ENCODE data around the gene MRTFA. TPM values are rescaled to one million over a fixed set of nuclear protein-coding genes. Genes with fewer than 3 reads are reported as not detected.

Gene MRTFA
- polyA plus RNA-seq, 2 of the 4 experiments (the other 2 are of a cell fraction) = 6.8 to 48.3 TPM

- FAIRE-seq (no peak), DNase-seq (ENCODE audit: low read depth in 1 of 2, low spot score in 1 of 2) (no peak), ATAC-seq (no peak)
- Histone ChIP-seq H3K9me3 (no peaks in the 10 kb centered on the region), H3K4me3 (no peak overlapping the region), H3K4me1 (no peaks in the 10 kb centered on the region), H3K27ac (no peak overlapping the region), H3K4me2 (no peak overlapping the region)
- TF ChIP-seq FOXS1 (CRISPR knock-in tag; IDR thresholded peaks at IDR 0.05) (no peak), RARB (CRISPR knock-in tag; IDR thresholded peaks at IDR 0.05) (no peak), CBX8 (IDR thresholded peaks at IDR 0.05) (no peak), ZSCAN20 (CRISPR knock-in tag; IDR thresholded peaks at IDR 0.05) (no peak), EHMT2 (IDR thresholded peaks at IDR 0.05; ENCODE audit: low read depth) (no peak), HES2 (IDR thresholded peaks at IDR 0.05) (no peak), CTCF (IDR thresholded peaks at IDR 0.05) (no peak)
- POLR2A ChIA-PET = no interaction called here
- CTCF ChIA-PET = interaction anchor here (2.1 kb wide), 1 partner anchor 21 kb away, joined by 10 read pairs; no protein-coding TSS in a partner anchor
- 95% methylated on average over 7 of the region's 7 CpGs for WGBS (ENCODE audit: missing lambda C conversion rate)
Observed at GRCh38 chr22:40661671-40662070, 25.2 kb upstream of the MRTFA start.

- TF ChIP-seq ELK1 (IDR thresholded peaks at IDR 0.05; ENCODE audit: low read depth, low read length) (no peak), ZNF302 (CRISPR knock-in tag; IDR thresholded peaks at IDR 0.05) (no peak), FOSL2 (IDR thresholded peaks at IDR 0.05) (no peak), FOSL2 (CRISPR knock-in tag; IDR thresholded peaks at IDR 0.05) (no peak), ZC3H11A (IDR thresholded peaks at IDR 0.05) (no peak), TP53 (CRISPR knock-in tag; IDR thresholded peaks at IDR 0.05) (no peak), HES2 (IDR thresholded peaks at IDR 0.05) (no peak), HDAC2 (IDR thresholded peaks at IDR 0.05) (no peak), POLR2A (IDR thresholded peaks at IDR 0.05; ENCODE audit: low read length) (no peak), CHD4 (IDR thresholded peaks at IDR 0.05; ENCODE audit: borderline replicate concordance) (no peak), ZSCAN20 (CRISPR knock-in tag; IDR thresholded peaks at IDR 0.05) (no peak), KDM1A (IDR thresholded peaks at IDR 0.05; ENCODE audit: low read depth) (no peak), GATA3 (IDR thresholded peaks at IDR 0.05; ENCODE audit: borderline replicate concordance) (no peak), FOSB (CRISPR knock-in tag; IDR thresholded peaks at IDR 0.05) (no peak), MAZ (IDR thresholded peaks at IDR 0.05; ENCODE audit: borderline replicate concordance, low read depth, low read length) (no peak), RFX5 (IDR thresholded peaks at IDR 0.05) (no peak), HOXB13 (CRISPR knock-in tag; IDR thresholded peaks at IDR 0.05; ENCODE audit: low read depth) (no peak), CBX2 (IDR thresholded peaks at IDR 0.05; ENCODE audit: borderline replicate concordance, low read depth) (no peak)
- TF ChIP-seq, protein P1, sequence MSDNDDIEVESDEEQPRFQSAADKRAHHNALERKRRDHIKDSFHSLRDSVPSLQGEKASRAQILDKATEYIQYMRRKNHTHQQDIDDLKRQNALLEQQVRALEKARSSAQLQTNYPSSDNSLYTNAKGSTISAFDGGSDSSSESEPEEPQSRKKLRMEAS (IDR thresholded peaks at IDR 0.05) = no peak
- no peak for ATAC-seq
- H3K4me2 ChIP-seq = no peak overlapping the region
- ChIA-PET CTCF (no interaction called here), POLR2A (no interaction called here)
- DNase-seq (ENCODE audit: low read depth in 1 of 2, low spot score in 1 of 2) = no peak
- no peak overlapping the region for H3K27ac ChIP-seq
- H3K4me3 ChIP-seq = no peak overlapping the region
- no peaks in the 10 kb centered on the region for H3K4me1 ChIP-seq
- FAIRE-seq = no peak
- WGBS (ENCODE audit: missing lambda C conversion rate) = 96% methylated on average over 3 of the region's 3 CpGs
- H3K9me3 ChIP-seq = no peaks in the 10 kb centered on the region
Observed at GRCh38 chr22:40660730-40661129, 24.2 kb upstream of the MRTFA start.

Measured in A549 (cell line).